Activated naive CD4-positive, alpha-beta T cell treated with Interleukin-2 at 50 U/mL for 16 hours (primary cell): ENCODE results near the gene TSKS.

ENCODE experiments used
- DNase-seq: peaks from one replicate; pipeline ENCODE4 v3.0.0-alpha.2; 2020

Gene TSKS

GRCh38 chr19:49763230-49763629, at the start of gene TSKS:
TSKS (minus strand) TSS chr19:49763306; CDS start chr19:49763247, 59 bp downstream.
- DNase-seq: no peak

- no peak for DNase-seq
Observed at GRCh38 chr19:49812452-49812996, 49.4 kb upstream of the TSKS start.

GRCh38 chr19:49811328-49811727, 48.2 kb upstream of the TSKS start:
- DNase-seq: no peak

- no peak for DNase-seq
Observed at GRCh38 chr19:49809941-49810389, 46.9 kb upstream of the TSKS start.

- peak; percentile 56 for DNase-seq
Observed at GRCh38 chr19:49809160-49809940, 46.2 kb upstream of the TSKS start.

GRCh38 chr19:49808711-49809159, 45.6 kb upstream of the TSKS start:
- DNase-seq: peak; percentile 82

GRCh38 chr19:49807904-49808675, 45.0 kb upstream of the TSKS start:
- no peak for DNase-seq

GRCh38 chr19:49807058-49807903, 44.2 kb upstream of the TSKS start:
- DNase-seq: no peak

GRCh38 chr19:49806620-49806959, 43.5 kb upstream of the TSKS start:
- DNase-seq: no peak

- no peak for DNase-seq
Observed at GRCh38 chr19:49805822-49806619, 42.9 kb upstream of the TSKS start.

- no peak for DNase-seq
Observed at GRCh38 chr19:49803529-49803856, 40.4 kb upstream of the TSKS start.

GRCh38 chr19:49802836-49803528, 39.9 kb upstream of the TSKS start:
- no peak for DNase-seq

GRCh38 chr19:49801966-49802661, 39.0 kb upstream of the TSKS start:
- DNase-seq: no peak

GRCh38 chr19:49801401-49801888, 38.3 kb upstream of the TSKS start:
- DNase-seq: no peak

- DNase-seq: no peak
Observed at GRCh38 chr19:49800771-49801170, 37.7 kb upstream of the TSKS start.

GRCh38 chr19:49799798-49800376, 36.8 kb upstream of the TSKS start:
- DNase-seq: no peak

GRCh38 chr19:49799271-49799797, 36.2 kb upstream of the TSKS start:
- no peak for DNase-seq

- DNase-seq: no peak
Observed at GRCh38 chr19:49798574-49798973, 35.5 kb upstream of the TSKS start.

GRCh38 chr19:49795615-49796014, 32.5 kb upstream of the TSKS start:
- DNase-seq: no peak

- no peak for DNase-seq
Observed at GRCh38 chr19:49793561-49793840, 30.4 kb upstream of the TSKS start.
